GM12801 (cell line): ENCODE results near the gene CDH23.

Source experiments
- CTCF ChIP-seq: IDR thresholded peaks from one replicate; pipeline ENCODE4 v1.5.1; 2011; ENCODE audit warnings: control low read depth; ENCODE audit not compliant: insufficient read length; ENCODE audit errors: extremely low read depth

Gene CDH23

GRCh38 chr10:71486484-71487114 lies 89.9 kb downstream of the CDH23 start:
- no peak for TF ChIP-seq CTCF

GRCh38 chr10:71487726-71488125 lies 91.0 kb downstream of the CDH23 start:
- no peak for TF ChIP-seq CTCF

- no peak for TF ChIP-seq CTCF
Measured at GRCh38 chr10:71489077-71489476, 92.4 kb downstream of the CDH23 start.

- TF ChIP-seq CTCF, result no peak
Measured at GRCh38 chr10:71492872-71493271, 96.2 kb downstream of the CDH23 start.

- TF ChIP-seq CTCF, result no peak
Measured at GRCh38 chr10:71493741-71494140, 97.0 kb downstream of the CDH23 start.

GRCh38 chr10:71494476-71494875 lies 97.8 kb downstream of the CDH23 start:
- no peak for TF ChIP-seq CTCF

GRCh38 chr10:71494980-71495381 lies 98.3 kb downstream of the CDH23 start:
- TF ChIP-seq CTCF, result no peak
